ENCODE data around the gene EMILIN2. TPM values are rescaled to one million over a fixed set of nuclear protein-coding genes. Genes with fewer than 3 reads are reported as not detected.

Gene EMILIN2
- polyA plus RNA-seq, 2 of the 4 experiments (the other 2 are of a cell fraction) = 5.4 to 7.8 TPM

DNA sequence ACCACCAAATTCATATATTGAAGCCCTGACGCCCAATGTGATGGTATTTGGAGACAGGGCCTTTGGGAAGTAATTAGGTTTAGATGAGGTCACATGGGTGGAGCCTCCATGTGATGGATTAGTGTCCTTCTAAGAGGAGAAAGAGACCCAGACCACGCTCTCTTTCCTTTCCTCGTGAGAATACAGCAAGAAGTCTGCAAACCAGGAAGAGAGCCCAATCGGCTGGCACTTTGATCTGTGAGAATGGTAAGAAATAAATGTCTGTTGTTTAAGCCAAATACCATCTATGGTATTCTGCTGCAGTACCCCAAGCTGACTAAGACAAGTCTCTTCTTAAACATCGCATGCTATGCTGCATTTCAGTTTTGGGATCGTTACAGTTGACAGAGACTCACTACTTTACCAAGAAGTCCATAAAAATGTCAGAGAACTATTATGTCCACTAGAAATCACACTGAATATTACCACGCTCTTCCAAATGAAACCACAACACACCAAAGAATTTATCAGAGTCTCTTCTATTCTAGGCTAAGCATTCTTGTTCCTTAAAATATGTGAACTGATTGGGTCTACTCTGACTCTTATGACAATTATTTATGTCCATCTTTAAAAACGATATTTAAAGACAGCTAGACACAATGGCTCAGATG is 117.7 kb downstream of the EMILIN2 start:
- ChIA-PET CTCF (no interaction called here), POLR2A (no interaction called here)
- Histone ChIP-seq H3K4me2 (no peak overlapping the region), H3K27ac (no peak overlapping the region), H3K9me3 (no peaks in the 10 kb centered on the region), H3K4me1 (no peaks in the 10 kb centered on the region), H3K4me3 (no peak overlapping the region)
- FAIRE-seq = no peak
- WGBS (ENCODE audit: missing lambda C conversion rate) = 95% methylated on average over 8 of the region's 8 CpGs
- no peak for DNase-seq (ENCODE audit: low read depth in 1 of 2, low spot score in 1 of 2)
- no peak for ATAC-seq
- TF ChIP-seq SMC3 (IDR thresholded peaks at IDR 0.05) (no peak), MAFK (IDR thresholded peaks at IDR 0.05; ENCODE audit: partially characterized antibody) (no peak), HOXB13 (CRISPR knock-in tag; IDR thresholded peaks at IDR 0.05; ENCODE audit: low read depth) (no peak), TFCP2L1 (CRISPR knock-in tag; IDR thresholded peaks at IDR 0.05) (no peak), CHD4 (IDR thresholded peaks at IDR 0.05; ENCODE audit: borderline replicate concordance) (no peak), NPAS2 (CRISPR knock-in tag; IDR thresholded peaks at IDR 0.05; ENCODE audit: borderline replicate concordance) (no peak), KDM1A (IDR thresholded peaks at IDR 0.05; ENCODE audit: low read depth) (no peak), CEBPB (IDR thresholded peaks at IDR 0.05) (no peak)
- TF ChIP-seq, protein P1, sequence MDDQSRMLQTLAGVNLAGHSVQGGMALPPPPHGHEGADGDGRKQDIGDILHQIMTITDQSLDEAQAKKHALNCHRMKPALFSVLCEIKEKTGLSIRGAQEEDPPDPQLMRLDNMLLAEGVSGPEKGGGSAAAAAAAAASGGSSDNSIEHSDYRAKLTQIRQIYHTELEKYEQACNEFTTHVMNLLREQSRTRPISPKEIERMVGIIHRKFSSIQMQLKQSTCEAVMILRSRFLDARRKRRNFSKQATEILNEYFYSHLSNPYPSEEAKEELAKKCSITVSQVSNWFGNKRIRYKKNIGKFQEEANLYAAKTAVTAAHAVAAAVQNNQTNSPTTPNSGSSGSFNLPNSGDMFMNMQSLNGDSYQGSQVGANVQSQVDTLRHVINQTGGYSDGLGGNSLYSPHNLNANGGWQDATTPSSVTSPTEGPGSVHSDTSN (IDR thresholded peaks at IDR 0.05) = no peak
- TF ChIP-seq, protein P2, sequence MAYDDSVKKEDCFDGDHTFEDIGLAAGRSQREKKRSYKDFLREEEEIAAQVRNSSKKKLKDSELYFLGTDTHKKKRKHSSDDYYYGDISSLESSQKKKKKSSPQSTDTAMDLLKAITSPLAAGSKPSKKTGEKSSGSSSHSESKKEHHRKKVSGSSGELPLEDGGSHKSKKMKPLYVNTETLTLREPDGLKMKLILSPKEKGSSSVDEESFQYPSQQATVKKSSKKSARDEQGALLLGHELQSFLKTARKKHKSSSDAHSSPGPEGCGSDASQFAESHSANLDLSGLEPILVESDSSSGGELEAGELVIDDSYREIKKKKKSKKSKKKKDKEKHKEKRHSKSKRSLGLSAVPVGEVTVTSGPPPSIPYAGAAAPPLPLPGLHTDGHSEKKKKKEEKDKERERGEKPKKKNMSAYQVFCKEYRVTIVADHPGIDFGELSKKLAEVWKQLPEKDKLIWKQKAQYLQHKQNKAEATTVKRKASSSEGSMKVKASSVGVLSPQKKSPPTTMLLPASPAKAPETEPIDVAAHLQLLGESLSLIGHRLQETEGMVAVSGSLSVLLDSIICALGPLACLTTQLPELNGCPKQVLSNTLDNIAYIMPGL (CRISPR knock-in tag; IDR thresholded peaks at IDR 0.05; ENCODE audit: borderline replicate concordance) = no peak
- TF ChIP-seq, protein P3, sequence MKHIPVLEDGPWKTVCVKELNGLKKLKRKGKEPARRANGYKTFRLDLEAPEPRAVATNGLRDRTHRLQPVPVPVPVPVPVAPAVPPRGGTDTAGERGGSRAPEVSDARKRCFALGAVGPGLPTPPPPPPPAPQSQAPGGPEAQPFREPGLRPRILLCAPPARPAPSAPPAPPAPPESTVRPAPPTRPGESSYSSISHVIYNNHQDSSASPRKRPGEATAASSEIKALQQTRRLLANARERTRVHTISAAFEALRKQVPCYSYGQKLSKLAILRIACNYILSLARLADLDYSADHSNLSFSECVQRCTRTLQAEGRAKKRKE (CRISPR knock-in tag; IDR thresholded peaks at IDR 0.05; ENCODE audit: low read depth) = no peak
- TF ChIP-seq, protein P4, sequence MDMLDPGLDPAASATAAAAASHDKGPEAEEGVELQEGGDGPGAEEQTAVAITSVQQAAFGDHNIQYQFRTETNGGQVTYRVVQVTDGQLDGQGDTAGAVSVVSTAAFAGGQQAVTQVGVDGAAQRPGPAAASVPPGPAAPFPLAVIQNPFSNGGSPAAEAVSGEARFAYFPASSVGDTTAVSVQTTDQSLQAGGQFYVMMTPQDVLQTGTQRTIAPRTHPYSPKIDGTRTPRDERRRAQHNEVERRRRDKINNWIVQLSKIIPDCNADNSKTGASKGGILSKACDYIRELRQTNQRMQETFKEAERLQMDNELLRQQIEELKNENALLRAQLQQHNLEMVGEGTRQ (IDR thresholded peaks at IDR 0.05) = no peak

Other genes starting within 250 kb of the EMILIN2 start
- gene SMCHD1, start 191.3 kb upstream of the EMILIN2 start, polyA plus RNA-seq (2011; rRNA removed) = 21.5 and 25.5 TPM in 2 replicates
- 15.5 to 18.3 TPM (median 16.1 TPM) in 3 replicates for gene SMCHD1, start 191.3 kb upstream of the EMILIN2 start, polyA plus RNA-seq (2017; fragmentation: RNase III; extraction: RNeasy Plus Mini Kit Qiagen cat#74134 plus additional on column Dnase treatment)
- 21.1 and 23.7 TPM in 2 replicates for gene LPIN2, start 166.1 kb downstream of the EMILIN2 start, polyA plus RNA-seq (2011; rRNA removed)
- 12.5 to 14.0 TPM (median 12.9 TPM) in 3 replicates for gene LPIN2, start 166.1 kb downstream of the EMILIN2 start, polyA plus RNA-seq (2017; fragmentation: RNase III; extraction: RNeasy Plus Mini Kit Qiagen cat#74134 plus additional on column Dnase treatment)